Neutrophil (primary cell): ENCODE results near the gene LGALS4.
"Not testable (repeated sequence)": the region's sequence is repeated elsewhere in the genome, so short reads cannot be mapped to it uniquely, and the experiment has no call there.

Experiments
- H3K27ac ChIP-seq: fragments of 200-600 bp; sonication (generic); 2 replicates; pipeline ENCODE4 v1.5.1; 2016; ENCODE audit warnings: mild to moderate bottlenecking, moderate library complexity
- H3K27me3 ChIP-seq: fragments of 200-600 bp; sonication (generic); 2 replicates; pipeline ENCODE4 v1.6.0; 2016; ENCODE audit warnings: mild to moderate bottlenecking
- H3K36me3 ChIP-seq: fragments of 200-600 bp; sonication (generic); 2 replicates; pipeline ENCODE4 v1.5.1; 2017
- H3K4me1 ChIP-seq, 2 experiments: fragments of 200-600 bp in 1 of 2; sonication (generic) in 1 of 2; 1 replicate in 1 of 2; 2 replicates in 1 of 2; pipeline versions ENCODE4 v1.5.1 to v1.6.1; 2013 to 2016; ENCODE audit warnings: low read depth in 1 of 2, low read length in 1 of 2, mild to moderate bottlenecking in 1 of 2, moderate library complexity in 1 of 2; ENCODE audit not compliant: control insufficient read depth in 1 of 2, insufficient read depth in 1 of 2
- H3K4me3 ChIP-seq, 2 experiments: fragments of 200-600 bp in 1 of 2; sonication (generic) in 1 of 2; 1 replicate in 1 of 2; 2 replicates in 1 of 2; pipeline ENCODE4 v1.5.1; 2013 to 2016; ENCODE audit warnings: low read depth in 1 of 2, low read length in 1 of 2, mild to moderate bottlenecking in 1 of 2, moderate library complexity in 1 of 2
- H3K9me3 ChIP-seq: fragments of 200-600 bp; sonication (generic); 2 replicates; pipeline ENCODE4 v1.5.1; 2016
- TF ChIP-seq, protein P1 (sequence below): fragments of 200-600 bp; sonication (generic); IDR thresholded peaks from 2 replicates; pipeline ENCODE4 v1.5.1; 2016; ENCODE audit warnings: antibody characterized with exemption

The LGALS4 gene

DNA sequence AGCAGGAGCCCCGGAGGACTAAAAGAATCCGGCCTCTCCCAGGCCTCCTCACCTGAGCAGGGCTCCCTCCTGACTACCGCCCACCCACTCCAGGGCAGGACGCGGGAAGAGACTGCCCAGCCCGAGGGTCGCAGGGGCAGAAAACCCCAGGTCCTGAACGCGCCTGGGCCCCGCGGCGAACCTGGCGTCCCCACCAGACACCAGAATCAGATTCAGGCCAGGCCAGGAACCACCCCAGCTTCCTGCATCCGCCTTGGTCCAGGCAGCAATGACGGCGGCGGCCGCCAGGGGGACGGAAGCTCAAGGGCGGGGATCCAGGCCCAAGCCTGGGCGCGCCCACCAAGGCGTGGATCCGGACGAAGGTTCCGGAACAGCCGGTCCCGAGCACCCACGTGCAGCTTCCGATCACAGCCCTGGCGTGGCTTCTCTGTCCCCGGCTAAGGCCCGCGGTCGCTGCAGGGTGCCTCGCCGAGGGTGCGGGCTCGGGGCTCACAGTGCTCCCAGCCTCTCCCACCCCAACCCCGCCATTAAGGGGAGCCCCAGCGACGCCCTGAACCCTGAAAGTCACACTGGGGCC lies 43.0 kb downstream of the LGALS4 start:
- Histone ChIP-seq H3K9me3 (no peaks in the 10 kb centered on the region), H3K27me3 (peaks cover 5% of the 10 kb centered on the region), H3K4me3 (peak overlapping the region; percentile 70 to 78), H3K36me3 (no peaks in the 10 kb centered on the region), H3K27ac (peak overlapping the region; percentile 16), H3K4me1 (peaks cover 4 to 9% of the 10 kb centered on the region in 2 experiments)
- TF ChIP-seq, protein P1, sequence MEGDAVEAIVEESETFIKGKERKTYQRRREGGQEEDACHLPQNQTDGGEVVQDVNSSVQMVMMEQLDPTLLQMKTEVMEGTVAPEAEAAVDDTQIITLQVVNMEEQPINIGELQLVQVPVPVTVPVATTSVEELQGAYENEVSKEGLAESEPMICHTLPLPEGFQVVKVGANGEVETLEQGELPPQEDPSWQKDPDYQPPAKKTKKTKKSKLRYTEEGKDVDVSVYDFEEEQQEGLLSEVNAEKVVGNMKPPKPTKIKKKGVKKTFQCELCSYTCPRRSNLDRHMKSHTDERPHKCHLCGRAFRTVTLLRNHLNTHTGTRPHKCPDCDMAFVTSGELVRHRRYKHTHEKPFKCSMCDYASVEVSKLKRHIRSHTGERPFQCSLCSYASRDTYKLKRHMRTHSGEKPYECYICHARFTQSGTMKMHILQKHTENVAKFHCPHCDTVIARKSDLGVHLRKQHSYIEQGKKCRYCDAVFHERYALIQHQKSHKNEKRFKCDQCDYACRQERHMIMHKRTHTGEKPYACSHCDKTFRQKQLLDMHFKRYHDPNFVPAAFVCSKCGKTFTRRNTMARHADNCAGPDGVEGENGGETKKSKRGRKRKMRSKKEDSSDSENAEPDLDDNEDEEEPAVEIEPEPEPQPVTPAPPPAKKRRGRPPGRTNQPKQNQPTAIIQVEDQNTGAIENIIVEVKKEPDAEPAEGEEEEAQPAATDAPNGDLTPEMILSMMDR = peak; percentile 96

GRCh38 chr19:38766276-38767047 lies 46.3 kb downstream of the LGALS4 start:
- peaks cover 4 to 9% of the 10 kb centered on the region in 2 experiments for H3K4me1 ChIP-seq
- H3K27me3 ChIP-seq = peaks cover 5% of the 10 kb centered on the region
- no peak overlapping the region for H3K4me3 ChIP-seq
- no peaks in the 10 kb centered on the region for H3K9me3 ChIP-seq
- no peaks in the 10 kb centered on the region for H3K36me3 ChIP-seq
- TF ChIP-seq, protein P1 = no peak
- H3K27ac ChIP-seq = no peak overlapping the region

- Histone ChIP-seq H3K4me3 (no peak overlapping the region), H3K27me3 (peaks cover 5% of the 10 kb centered on the region), H3K27ac (no peak overlapping the region), H3K4me1 (peaks cover 4 to 9% of the 10 kb centered on the region in 2 experiments), H3K9me3 (no peaks in the 10 kb centered on the region), H3K36me3 (no peaks in the 10 kb centered on the region)
- TF ChIP-seq, protein P1 = no peak
These were observed 47.5 kb downstream of the LGALS4 start for GRCh38 chr19:38765214-38765613.

GRCh38 chr19:38763795-38764220 lies 48.9 kb downstream of the LGALS4 start:
- H3K4me3 ChIP-seq = no peak overlapping the region
- no peak overlapping the region for H3K27ac ChIP-seq
- no peaks in the 10 kb centered on the region for H3K27me3 ChIP-seq
- TF ChIP-seq, protein P1 = no peak
- peaks cover 0 to 3% of the 10 kb centered on the region in 2 experiments for H3K4me1 ChIP-seq
- H3K9me3 ChIP-seq = no peaks in the 10 kb centered on the region
- H3K36me3 ChIP-seq = no peaks in the 10 kb centered on the region

DNA sequence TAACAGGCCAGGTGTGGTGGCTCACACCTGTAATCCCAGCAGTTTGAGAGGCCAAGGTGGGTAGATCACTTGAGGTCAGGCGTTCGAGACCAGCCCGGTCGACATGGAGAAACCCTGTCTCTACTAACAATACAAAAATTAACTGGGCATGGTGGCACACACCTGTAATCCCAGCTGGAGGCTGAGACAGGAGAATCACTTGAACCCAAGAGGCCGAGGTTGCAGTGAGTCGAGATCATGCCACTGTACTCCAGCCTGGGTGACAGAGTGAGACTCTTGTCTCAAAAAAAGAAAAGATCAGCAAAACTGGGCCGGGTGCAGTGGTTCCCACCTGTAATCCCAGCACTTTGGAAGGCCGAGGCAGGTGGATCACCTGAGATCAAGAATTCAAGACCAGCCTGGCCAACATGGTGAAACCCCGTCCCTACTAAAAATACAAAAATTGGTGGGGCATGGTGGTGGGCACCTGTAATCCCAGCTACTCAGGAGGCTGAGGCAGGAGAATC lies 50.8 kb downstream of the LGALS4 start:
- not testable (repeated sequence) for H3K4me1 ChIP-seq, H3K9me3 ChIP-seq, H3K27me3 ChIP-seq, H3K36me3 ChIP-seq, H3K4me3 ChIP-seq, H3K27ac ChIP-seq

DNA sequence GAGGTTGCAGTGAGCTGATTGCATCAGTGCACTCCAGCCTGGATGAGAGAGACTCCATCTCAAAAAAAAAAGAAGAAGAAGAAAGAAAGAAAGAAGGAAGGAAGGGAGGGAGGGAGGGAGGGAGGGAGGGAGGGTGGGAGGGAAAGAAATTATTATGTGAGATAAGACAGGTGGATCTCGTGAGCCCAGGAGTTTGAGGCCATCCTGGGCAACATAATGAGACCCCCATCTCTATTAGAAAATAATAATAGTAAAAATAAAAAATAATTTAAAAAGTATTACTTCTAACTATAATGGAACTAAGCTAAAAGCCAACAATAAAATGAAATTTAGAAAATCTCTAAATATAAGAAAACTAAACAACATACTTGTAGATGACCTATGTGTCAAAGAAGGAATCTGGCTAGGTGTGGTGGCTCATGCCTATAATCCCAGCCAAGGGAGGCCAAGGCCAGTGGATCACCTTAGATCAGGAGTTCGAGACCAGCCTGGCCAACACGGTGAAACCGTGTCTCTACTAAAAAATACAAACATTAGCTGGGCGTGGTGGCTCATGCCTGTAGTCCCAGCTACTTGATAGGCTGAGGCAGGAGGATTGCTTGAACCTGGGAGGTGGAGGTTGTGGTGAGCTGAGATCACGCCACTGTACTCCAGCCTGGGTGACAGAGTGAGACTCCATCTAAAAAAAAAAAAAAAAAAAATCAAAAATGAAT lies 51.8 kb downstream of the LGALS4 start:
- H3K4me1 ChIP-seq, H3K4me3 ChIP-seq, H3K36me3 ChIP-seq, H3K9me3 ChIP-seq, H3K27ac ChIP-seq, H3K27me3 ChIP-seq: not testable (repeated sequence)
